ENCODE data around the gene VWA5B2.
A peak's percentile ranks its signal among the peaks of the same experiment; 100 is the strongest.

VWA5B2 gene

DNA sequence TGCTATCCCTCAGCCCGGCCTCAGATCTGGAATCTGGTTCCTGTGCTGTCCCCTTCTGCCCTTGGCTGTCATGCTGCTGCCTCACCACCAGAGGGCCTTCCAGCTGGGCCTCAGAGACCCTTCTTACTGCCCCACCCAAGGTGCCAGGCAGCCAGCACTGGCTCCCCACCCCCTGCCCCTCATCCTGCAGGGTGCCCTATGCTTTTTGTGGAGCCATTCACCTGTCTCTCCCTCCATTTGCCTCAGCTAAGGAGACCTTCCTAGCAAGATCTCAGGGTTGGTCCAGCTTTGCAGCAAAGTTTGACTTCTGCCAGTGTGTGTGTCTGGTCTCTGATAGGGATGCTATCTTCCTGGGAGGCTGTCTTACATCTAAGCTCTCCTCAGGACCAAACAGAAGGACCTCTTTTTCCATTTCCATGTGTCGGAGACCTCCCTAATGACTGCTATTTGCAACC is 1.9 kb upstream of the VWA5B2 start:
- peak; percentile 44 to 48 for DNase-seq

DNA sequence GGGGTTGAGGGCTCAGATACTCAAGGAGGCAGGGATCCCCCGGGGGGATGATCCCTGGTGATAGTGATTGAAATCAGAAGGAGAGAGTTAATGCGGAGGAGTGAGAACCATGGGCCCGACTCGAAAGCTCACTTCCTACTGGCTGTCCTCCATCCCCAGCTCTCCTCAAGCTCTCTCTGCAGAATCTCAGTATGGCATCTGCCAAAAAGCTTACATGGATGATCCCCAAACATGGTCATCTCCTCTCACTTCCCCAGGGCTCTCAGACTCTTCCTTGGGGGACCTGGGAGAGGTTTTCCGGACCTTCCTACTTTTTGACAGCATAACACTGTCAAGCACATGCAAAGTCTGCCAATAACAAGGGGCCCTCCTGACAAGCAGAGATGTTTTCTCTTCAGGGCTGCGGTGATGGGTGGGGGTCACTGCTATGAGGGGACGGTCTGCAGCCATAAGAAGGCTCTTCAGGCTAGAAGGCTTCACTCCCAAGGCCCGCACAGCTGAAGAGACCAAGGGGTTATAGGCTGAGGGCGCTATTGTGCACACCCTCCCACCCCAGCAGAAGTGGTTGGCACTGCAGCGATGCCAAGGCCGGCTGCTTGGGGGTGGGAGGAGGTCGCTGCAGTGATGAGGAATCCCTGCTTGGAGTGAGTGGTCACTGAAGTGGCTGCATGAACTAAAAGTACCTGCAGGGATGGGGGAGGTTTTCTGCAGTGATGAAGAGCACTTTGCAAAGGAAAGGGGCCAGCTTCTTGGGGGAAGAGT is 828 bp upstream of the VWA5B2 start:
- DNase-seq = no peak

DNA sequence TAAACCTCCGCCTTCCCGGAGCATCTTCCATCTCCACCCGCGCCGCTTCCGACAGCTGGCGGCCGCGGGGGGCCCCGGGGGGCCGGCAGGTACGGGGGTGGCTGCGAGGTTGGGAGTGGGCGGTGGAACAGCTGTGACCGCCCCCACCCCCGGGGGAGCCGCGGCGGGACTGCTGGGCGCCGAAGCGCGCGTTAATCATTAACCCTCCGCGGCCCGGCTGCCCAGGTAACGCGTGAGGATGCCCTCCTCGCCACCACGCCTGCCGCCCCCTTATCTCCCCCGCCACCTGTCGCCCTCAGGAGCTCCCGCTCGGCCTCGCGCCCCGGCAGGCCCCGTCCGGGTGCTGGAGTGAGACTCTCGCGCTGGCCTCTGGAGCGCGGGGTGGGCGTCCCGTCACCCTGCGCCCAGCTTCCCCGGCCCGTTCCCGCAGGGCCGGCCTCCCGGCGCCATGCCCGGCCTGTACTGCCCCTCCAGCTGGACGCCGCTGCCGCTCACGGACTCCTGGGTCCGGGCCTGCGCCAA is 757 bp downstream of the VWA5B2 start:
- DNase-seq = peak in 1 of 2 experiments; percentile 26

DNA sequence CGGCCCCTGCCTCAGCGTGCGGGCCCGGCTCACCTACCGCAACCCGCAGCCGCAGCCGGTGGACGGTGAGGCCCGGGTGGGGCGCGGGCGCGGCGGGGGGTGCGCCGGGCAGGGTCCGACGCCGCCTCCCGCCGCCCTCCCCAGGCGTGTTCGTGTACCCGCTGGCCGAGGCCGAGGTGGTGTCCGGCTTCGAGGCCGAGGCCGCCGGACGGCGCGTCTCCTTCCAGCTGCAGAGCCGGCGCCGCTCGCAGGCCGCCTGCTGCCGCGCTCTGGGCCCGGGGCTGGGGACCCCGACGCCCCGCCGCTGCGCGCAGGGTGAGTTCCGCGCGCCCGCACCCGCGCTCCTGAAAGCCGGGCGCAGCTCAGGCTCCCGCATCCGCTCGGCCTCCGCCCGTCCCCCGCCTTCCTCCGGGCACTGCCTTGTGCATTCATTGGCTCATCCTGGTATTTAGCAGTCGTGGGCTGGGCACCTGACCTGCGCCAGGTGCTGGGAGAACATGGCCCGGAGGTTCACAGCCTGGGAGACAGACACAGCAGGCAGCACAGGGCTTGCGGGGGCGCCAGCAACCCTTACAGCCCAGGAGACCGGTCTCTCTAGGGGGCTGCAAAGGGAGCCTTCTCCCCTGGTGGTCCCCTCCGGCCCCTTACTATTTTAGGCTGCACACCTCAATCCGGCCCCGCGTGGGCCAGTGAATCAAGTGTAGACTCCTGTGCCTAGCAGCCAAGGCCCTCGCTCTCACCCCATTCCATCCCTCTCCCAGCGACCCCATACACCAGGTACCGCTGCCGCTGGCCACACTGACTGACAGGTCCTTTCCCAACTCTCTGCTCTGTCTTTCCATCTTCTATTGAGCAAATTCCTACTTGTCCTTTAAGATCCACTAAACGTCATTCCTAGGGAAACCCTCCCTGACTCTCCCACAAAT is 1.5 kb downstream of the VWA5B2 start:
- DNase-seq = no peak

GRCh38 chr3:184231671-184232070 is 2.3 kb downstream of the VWA5B2 start:
- DNase-seq = no peak

GRCh38 chr3:184233127-184233843 is 3.9 kb downstream of the VWA5B2 start:
- no peak for DNase-seq

DNA sequence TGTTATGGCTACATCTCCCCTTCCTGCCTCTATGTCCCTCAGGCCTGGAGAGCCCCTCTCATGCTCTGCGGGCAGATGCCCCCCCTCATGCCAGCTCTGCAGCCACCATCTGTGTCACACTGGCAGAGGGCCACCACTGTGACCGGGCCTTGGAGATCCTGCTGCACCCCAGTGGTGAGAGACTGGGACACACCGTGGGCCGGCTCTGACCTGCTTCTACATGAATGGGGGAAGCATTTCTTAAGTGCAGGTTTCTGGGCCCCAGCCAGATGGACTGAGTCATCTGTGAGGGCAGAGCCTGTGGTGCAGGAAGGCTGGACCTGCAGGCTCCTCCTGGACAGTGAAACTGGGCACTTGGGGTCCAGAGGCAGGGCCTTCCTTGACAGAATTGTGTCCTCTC is 4.8 kb downstream of the VWA5B2 start:
- DNase-seq = no peak

DNA sequence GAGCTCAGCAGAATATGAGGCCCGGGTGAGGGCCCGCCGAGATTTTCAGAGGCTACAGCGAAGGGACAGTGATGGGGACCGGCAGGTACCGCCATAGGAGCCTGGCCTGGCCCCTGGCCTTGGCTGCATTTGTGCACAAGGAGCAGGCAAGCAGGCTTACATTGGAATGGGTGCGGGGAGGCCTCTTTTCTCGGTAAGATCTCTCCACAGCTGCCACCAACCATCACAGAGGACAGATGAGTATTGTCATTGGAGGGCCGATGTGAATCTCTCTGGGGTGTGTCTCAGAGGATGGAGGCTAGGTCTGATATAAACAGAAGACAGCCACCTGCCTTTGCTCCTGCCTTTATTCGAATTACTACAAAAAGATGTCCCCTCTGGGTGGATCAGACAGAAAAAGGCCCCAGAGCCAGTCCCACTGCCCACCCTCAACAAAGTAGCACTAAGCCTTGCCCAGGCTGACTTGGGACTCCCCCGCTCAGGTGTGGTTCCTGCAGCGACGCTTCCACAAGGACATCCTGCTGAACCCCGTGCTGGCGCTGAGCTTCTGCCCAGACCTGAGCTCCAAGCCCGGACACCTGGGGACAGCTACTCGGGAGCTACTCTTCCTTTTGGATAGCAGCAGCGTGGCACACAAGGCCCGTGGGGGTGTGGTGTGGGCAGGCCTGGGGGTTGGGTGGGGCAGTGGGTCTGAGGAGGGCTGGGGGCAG is 5.4 kb downstream of the VWA5B2 start:
- no peak for DNase-seq

- DNase-seq = no peak
Measured at GRCh38 chr3:184235381-184236032, 6.1 kb downstream of the VWA5B2 start.

DNA sequence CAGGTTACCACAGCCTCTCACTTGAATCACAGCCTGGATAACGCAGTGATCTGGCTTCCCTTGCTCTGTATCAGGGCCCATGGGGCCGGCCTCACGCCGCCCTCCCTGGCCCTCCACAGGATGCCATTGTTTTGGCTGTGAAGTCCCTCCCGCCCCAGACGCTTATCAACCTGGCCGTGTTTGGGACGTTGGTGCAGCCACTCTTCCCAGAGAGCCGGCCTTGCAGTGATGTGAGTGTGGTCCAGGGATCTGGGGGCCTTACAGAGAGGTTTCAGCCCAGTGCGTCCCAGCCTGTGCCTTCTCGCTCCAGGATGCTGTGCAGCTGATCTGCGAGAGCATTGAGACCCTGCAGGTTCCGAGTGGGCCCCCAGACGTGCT is 6.6 kb downstream of the VWA5B2 start:
- DNase-seq = no peak

DNA sequence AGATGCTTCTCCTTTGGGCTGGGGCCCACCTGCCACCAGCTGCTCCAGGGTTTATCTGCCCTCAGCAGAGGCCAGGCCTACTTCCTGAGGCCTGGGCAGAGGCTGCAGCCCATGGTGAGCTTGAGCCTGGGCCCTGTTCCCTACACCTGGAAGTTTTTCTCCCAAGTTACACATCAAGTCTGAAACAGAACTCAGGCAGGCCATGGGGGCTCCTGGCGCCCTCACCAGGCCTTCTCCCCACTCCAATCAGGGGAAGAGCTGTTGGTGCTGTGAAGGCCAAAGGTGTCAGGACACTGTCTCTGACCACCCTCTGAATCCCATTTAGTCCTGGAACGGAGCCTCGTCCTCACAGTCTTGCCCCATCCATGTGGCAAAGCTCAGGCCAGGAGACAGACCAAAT is 7.3 kb downstream of the VWA5B2 start:
- DNase-seq = no peak

GRCh38 chr3:184237211-184237610 is 7.8 kb downstream of the VWA5B2 start:
- DNase-seq = no peak

DNA sequence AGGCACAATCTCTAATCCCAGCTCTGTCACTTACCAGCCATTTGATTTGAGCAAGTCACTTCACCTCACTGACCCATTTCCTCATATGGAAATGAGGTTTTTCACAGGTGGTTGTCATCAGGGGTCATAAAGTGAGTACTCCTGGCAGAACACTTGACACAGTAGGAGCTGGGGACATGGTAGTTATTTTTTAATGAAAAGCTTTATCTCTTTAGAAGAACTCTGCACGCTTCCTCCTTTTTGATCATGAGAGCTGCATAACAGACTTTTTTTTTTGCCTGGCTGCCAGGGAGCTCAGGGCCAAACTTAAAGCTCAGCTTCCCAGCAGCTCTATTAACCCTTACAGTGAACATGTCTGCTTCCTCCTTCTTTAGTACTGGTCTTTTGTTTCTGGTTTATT is 8.4 kb downstream of the VWA5B2 start:
- DNase-seq = no peak

DNA sequence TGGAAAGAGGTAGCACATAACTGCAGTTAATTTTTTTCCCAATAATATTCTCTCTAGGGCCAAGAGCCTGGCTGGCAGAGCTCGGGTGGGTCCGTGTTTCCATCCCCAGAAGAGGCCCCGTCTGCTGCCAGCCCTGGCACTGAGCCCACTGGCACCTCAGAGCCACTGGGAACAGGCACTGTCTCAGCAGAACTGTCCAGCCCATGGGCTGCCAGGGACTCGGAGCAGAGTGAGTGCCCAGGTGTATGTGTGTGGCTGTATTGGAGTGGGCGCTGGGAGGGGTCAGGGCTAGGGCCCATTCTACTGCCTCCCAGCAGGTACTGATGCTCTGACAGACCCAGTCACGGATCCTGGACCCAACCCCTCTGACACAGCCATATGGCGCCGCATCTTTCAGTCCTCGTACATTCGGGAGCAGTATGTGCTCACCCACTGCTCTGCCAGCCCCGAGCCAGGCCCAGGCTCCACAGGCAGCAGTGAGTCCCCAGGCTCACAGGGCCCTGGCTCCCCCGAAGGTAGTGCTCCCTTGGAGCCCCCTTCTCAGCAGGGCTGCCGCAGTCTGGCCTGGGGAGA is 8.9 kb downstream of the VWA5B2 start:
- no peak for DNase-seq

DNA sequence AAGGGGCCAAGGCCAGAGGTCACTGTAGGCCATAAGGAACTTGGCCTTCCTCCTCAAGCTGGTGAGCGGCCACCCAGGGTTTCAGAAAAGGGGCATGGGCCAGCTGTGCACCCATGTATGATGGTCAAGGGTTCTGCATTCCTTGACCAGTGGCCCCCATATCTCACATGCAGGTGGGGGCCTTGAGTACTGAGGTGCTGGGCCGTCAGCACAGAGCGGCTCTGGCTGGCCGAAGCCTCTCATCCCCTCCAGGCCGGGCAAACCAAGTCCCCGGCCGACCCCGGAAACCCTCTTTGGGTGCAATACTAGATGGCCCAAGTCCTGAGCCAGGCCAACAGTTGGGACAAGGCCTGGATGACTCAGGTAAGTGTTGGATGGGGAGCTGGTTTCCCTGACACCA is 9.8 kb downstream of the VWA5B2 start:
- no peak for DNase-seq

GRCh38 chr3:184239708-184240107 is 10.3 kb downstream of the VWA5B2 start:
- DNase-seq = no peak

GRCh38 chr3:184240384-184241140 is 11.2 kb downstream of the VWA5B2 start:
- no peak for DNase-seq

- DNase-seq = no peak
Measured at GRCh38 chr3:184241141-184241446, 11.7 kb downstream of the VWA5B2 start.

DNA sequence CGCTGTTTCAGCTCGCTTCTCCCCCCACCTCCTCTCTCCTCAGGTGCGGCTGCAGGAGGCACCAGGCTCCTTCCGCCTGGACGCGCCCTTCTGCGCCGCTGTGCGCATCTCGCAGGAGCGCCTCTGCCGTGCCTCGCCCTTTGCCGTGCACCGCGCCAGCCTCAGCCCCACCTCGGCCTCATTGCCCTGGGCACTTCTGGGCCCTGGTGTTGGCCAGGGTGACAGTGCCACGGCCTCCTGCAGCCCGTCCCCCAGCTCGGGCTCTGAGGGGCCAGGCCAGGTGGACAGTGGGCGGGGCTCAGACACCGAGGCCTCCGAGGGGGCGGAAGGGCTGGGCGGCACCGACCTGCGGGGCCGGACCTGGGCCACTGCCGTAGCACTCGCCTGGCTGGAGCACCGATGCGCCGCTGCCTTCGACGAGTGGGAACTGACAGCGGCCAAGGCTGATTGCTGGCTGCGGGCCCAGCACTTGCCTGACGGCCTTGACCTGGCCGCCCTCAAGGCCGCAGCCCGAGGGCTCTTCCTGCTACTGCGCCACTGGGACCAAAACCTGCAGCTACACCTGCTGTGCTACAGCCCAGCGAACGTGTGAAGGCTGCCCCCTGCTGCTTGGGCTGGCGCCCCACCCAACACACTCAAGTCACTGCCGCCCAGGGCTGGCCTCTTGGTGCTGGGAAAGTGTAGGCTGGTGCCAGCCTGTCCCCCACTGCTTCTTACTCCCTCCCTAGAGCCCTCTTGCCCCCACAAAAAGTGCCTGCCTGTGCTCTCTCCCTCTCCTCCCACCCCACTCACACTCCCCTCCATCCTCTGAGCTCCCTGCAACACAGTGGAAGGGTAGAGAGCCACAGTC is 12.3 kb downstream of the VWA5B2 start:
- DNase-seq = no peak

DNA sequence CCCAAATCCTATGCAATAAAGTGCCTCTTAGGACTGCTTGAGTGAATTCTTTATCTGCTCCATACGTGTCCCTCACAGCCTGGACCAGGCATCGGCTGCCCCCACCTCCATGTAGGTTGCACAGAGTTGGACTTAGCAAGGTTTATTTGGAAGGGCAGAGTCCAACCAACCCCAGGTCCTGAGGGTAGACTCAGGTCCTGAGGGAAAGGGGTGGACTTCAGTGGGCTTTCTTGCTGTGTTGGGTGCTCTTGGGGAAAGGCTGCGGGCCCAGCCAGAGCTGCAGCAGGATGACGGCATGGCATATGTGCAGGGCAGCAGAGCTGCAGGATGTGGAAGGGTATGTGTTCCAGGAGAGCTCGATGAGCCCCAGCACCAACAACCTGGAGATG is 12.9 kb downstream of the VWA5B2 start:
- DNase-seq = no peak
